Osteocyte (in vitro differentiated cells): ENCODE data around the gene RAP1A. TPM values are rescaled to one million over a fixed set of nuclear protein-coding genes. Genes with fewer than 3 reads are reported as not detected.

ENCODE experiments used
- DNase-seq: peaks from one replicate; pipeline ENCODE4 v3.0.0; 2021; ENCODE audit warnings: mixed read lengths; ENCODE audit not compliant: unreplicated experiment; ENCODE audit errors: extremely low spot score
- H3K27ac Mint-ChIP-seq: one replicate; pipeline ENCODE4 v1.8.0; 2021; ENCODE audit warnings: mild to moderate bottlenecking, mixed read lengths; ENCODE audit not compliant: unreplicated experiment
- H3K27me3 Mint-ChIP-seq: one replicate; pipeline ENCODE4 v1.8.0; 2021; ENCODE audit warnings: mixed read lengths; ENCODE audit not compliant: unreplicated experiment
- H3K36me3 Mint-ChIP-seq: one replicate; pipeline ENCODE4 v1.8.0; 2021; ENCODE audit warnings: mixed read lengths; ENCODE audit not compliant: unreplicated experiment
- H3K4me1 Mint-ChIP-seq: one replicate; pipeline ENCODE4 v1.8.0; 2021; ENCODE audit warnings: mixed read lengths; ENCODE audit not compliant: unreplicated experiment
- H3K4me3 Mint-ChIP-seq: one replicate; pipeline ENCODE4 v1.8.0; 2021; ENCODE audit warnings: mild to moderate bottlenecking, moderate library complexity, mixed read lengths; ENCODE audit not compliant: unreplicated experiment
- H3K9me3 Mint-ChIP-seq: one replicate; pipeline ENCODE4 v1.8.0; 2021; ENCODE audit warnings: mixed read lengths; ENCODE audit not compliant: unreplicated experiment
- total RNA-seq: library from RNA; stranded (reverse); gene quantifications from 2 replicates; pipeline ENCODE4 v1.2.1, GENCODE V29; 2021
- TF ChIP-seq, protein P1 (sequence below): fragments of 200-600 bp; sonication (generic); IDR thresholded peaks from 2 replicates; pipeline ENCODE4 v1.5.0; 2021; ENCODE audit warnings: antibody characterized with exemption, mild to moderate bottlenecking, moderate library complexity

The RAP1A gene
- total RNA-seq, 1 donor from 2014 or later: 48.3 TPM

DNA sequence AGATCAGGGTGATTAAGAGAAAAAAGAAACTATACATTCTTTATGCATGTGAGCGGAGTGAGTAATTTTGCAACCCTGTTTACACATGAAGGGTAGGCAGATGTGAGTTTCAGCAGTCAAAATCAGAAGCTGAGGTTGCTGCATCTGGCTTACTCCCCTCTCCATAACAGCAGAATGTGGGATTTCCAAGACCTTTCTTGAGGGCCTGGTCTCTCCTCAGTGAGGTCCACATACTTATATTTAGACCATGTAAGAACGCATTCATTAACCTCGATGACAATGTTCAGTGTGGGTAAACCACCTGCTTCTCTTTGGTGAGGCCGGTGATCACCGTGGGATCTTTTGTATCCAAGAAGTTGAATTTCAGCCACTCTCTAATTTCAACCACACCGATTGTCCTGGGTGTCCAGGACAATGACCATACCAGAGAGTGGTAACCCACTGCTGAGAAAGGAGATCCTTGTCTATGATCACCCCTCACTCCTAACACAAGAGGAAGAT lies 18.7 kb upstream of the RAP1A start:
- TF ChIP-seq, protein P1, sequence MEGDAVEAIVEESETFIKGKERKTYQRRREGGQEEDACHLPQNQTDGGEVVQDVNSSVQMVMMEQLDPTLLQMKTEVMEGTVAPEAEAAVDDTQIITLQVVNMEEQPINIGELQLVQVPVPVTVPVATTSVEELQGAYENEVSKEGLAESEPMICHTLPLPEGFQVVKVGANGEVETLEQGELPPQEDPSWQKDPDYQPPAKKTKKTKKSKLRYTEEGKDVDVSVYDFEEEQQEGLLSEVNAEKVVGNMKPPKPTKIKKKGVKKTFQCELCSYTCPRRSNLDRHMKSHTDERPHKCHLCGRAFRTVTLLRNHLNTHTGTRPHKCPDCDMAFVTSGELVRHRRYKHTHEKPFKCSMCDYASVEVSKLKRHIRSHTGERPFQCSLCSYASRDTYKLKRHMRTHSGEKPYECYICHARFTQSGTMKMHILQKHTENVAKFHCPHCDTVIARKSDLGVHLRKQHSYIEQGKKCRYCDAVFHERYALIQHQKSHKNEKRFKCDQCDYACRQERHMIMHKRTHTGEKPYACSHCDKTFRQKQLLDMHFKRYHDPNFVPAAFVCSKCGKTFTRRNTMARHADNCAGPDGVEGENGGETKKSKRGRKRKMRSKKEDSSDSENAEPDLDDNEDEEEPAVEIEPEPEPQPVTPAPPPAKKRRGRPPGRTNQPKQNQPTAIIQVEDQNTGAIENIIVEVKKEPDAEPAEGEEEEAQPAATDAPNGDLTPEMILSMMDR: no peak
- Mint-ChIP-seq H3K9me3 (no peaks in the 10 kb centered on the region), H3K4me1 (peaks cover 5% of the 10 kb centered on the region), H3K36me3 (no peaks in the 10 kb centered on the region), H3K27me3 (peaks cover 32% of the 10 kb centered on the region), H3K27ac (no peak overlapping the region), H3K4me3 (no peak overlapping the region)
- DNase-seq: no peak

- Mint-ChIP-seq H3K4me3 (no peak overlapping the region), H3K36me3 (no peaks in the 10 kb centered on the region), H3K9me3 (no peaks in the 10 kb centered on the region), H3K27me3 (peaks cover 32% of the 10 kb centered on the region), H3K27ac (no peak overlapping the region), H3K4me1 (peaks cover 5% of the 10 kb centered on the region)
- TF ChIP-seq, protein P1: no peak
- no peak for DNase-seq
These were observed 17.3 kb upstream of the RAP1A start for GRCh38 chr1:111602302-111602701.

DNA sequence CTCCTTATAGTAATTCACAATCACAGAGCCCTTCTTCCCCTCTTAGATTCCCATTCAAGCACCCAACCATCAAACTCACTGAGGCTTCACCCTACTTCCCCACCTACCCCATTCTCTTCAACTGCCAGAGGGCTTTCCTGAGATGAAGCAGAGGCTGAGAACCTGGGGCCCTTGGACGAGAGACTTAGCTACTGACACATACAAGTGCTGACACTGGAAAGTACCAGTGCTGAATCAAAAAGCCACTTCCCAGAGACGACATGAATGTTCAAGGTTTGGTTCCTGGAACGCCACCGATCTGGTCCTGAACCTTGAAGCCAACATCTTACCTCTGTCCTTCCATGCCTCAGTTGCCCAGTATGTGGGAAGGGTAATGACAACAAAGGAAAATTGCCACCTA lies 16.6 kb upstream of the RAP1A start:
- peaks cover 29% of the 10 kb centered on the region for H3K27me3 Mint-ChIP-seq
- no peak overlapping the region for H3K4me3 Mint-ChIP-seq
- no peaks in the 10 kb centered on the region for H3K9me3 Mint-ChIP-seq
- no peaks in the 10 kb centered on the region for H3K36me3 Mint-ChIP-seq
- TF ChIP-seq, protein P1: no peak
- H3K4me1 Mint-ChIP-seq: peaks cover 5% of the 10 kb centered on the region
- DNase-seq: no peak
- no peak overlapping the region for H3K27ac Mint-ChIP-seq

DNA sequence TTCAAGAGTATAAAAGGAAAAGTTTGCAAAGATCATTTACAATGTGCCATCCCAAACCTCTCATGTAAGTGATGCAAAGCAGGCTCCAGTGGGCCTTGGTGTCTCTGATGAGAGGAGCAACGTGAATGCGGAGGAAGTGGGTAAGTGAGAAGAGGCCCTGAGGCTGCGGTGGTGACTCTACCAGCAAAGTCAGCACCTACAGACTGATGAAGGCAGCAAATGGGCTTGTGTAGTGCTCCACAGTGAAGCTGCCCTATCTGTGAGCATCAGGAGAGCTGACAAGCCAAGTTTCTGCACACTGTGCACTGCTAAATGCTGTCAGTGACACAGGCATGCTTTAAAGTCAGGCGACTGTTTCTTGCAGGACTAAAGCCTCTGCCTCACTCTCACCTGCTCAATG lies 15.6 kb upstream of the RAP1A start:
- Mint-ChIP-seq H3K4me3 (no peak overlapping the region), H3K36me3 (no peaks in the 10 kb centered on the region), H3K27ac (no peak overlapping the region), H3K9me3 (no peaks in the 10 kb centered on the region), H3K4me1 (peaks cover 5% of the 10 kb centered on the region), H3K27me3 (peaks cover 23% of the 10 kb centered on the region)
- DNase-seq: no peak
- TF ChIP-seq, protein P1: no peak

DNA sequence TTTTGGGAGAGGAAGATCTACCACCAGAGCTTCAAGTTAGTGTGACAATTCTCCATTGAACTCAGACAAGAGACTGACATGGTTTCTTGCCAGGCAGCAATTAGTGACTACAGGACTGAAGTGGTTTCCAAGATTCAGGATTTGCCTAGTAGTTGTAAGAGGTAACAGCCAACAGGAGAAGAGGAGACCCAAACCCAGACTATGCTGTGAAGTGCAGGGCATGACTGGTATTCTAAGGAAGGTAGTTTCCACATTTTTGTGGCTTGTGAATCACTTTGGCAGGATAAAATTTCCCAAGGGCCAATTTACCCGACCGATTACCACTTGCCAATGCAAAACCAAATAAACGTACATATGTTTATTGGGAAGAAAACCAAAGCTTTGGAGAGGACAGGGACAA lies 14.7 kb upstream of the RAP1A start:
- H3K4me3 Mint-ChIP-seq: no peak overlapping the region
- peaks cover 5% of the 10 kb centered on the region for H3K4me1 Mint-ChIP-seq
- H3K36me3 Mint-ChIP-seq: no peaks in the 10 kb centered on the region
- H3K27me3 Mint-ChIP-seq: peaks cover 28% of the 10 kb centered on the region
- no peak for DNase-seq
- TF ChIP-seq, protein P1: no peak
- H3K27ac Mint-ChIP-seq: no peak overlapping the region
- H3K9me3 Mint-ChIP-seq: no peaks in the 10 kb centered on the region
